SK-N-SH (cell line): ENCODE results near the gene NME3. TPM values are rescaled to one million over a fixed set of nuclear protein-coding genes. Genes with fewer than 3 reads are reported as not detected.

Source experiments
- CTCF ChIA-PET: fragments of 300-600, 350-600 bp; formaldehyde crosslinking; extraction: SDS; loops from one replicate; lab custom pipeline; 2021; lab: Yijun Ruan, JAX
- POLR2A ChIA-PET: fragments of 350-600 bp; sonication (Branson Sonifier 250); formaldehyde crosslinking; extraction: SDS; loops from one replicate; lab custom pipeline; 2020; ENCODE audit warnings: antibody characterized with exemption, inconsistent platforms; lab: Yijun Ruan, JAX
- DNase-seq: peaks from one replicate; pipeline ENCODE4 v3.0.0; 2012
- H2AFZ ChIP-seq: fragments of 200-600 bp; sonication (generic); 2 replicates; pipeline ENCODE4 v1.8.1; 2016; ENCODE audit warnings: antibody characterized with exemption, mild to moderate bottlenecking, low read depth
- H3F3A ChIP-seq: fragments of 200-600 bp; sonication (generic); replicated peaks from 2 replicates; pipeline ENCODE3; 2016; ENCODE audit warnings: antibody characterized with exemption, mild to moderate bottlenecking; ENCODE audit not compliant: insufficient read depth
- H3K27ac ChIP-seq, 2 experiments: fragments of 200-500 bp in 1 of 2; fragments of 200-600 bp in 1 of 2; sonication (Bioruptor generic) in 1 of 2; sonication (generic), shearing (Covaris generic) in 1 of 2; 2 replicates each; pipeline versions ENCODE4 v1.5.1 to v1.6.1; 2014 to 2016; ENCODE audit warnings: low read depth in 2 of 2, inconsistent platforms in 1 of 2, low read length in 1 of 2, mild to moderate bottlenecking in 1 of 2, mixed read lengths in 1 of 2
- H3K27me3 ChIP-seq: fragments of 200-600 bp; sonication (generic), shearing (Covaris generic); 2 replicates; pipeline ENCODE4 v1.6.1; 2016; ENCODE audit warnings: mixed run types; ENCODE audit not compliant: insufficient read depth
- H3K36me3 ChIP-seq, 2 experiments: fragments of 200-500 bp in 1 of 2; fragments of 200-600 bp in 1 of 2; sonication (Bioruptor generic) in 1 of 2; sonication (generic) in 1 of 2; replicated peaks in 1 of 2; 2 replicates each; pipeline versions ENCODE3 to v1.5.1; 2014 to 2016; ENCODE audit warnings: low read length in 1 of 2, mild to moderate bottlenecking in 1 of 2; ENCODE audit not compliant: insufficient read depth in 2 of 2, control insufficient read depth in 1 of 2
- H3K4me1 ChIP-seq, 2 experiments: fragments of 200-500 bp in 1 of 2; fragments of 200-600 bp in 1 of 2; sonication (Bioruptor generic) in 1 of 2; sonication (generic), shearing (Covaris generic) in 1 of 2; 2 replicates each; pipeline versions ENCODE4 v1.5.1 to v1.6.1; 2014 to 2016; ENCODE audit warnings: low read depth in 1 of 2, low read length in 1 of 2, mixed run types in 1 of 2; ENCODE audit not compliant: insufficient read depth in 2 of 2, control insufficient read depth in 1 of 2
- H3K4me2 ChIP-seq: fragments of 200-600 bp; sonication (generic), shearing (Covaris generic); 2 replicates; pipeline ENCODE4 v1.6.1; 2017; ENCODE audit warnings: mixed run types
- H3K4me3 ChIP-seq, 2 experiments: fragments of 200-500 bp in 1 of 2; fragments of 200-600 bp in 1 of 2; sonication (Bioruptor generic) in 1 of 2; sonication (generic), shearing (Covaris generic) in 1 of 2; 2 replicates each; pipeline versions ENCODE4 v1.5.1 to v1.8.1; 2014 to 2016; ENCODE audit warnings: low read depth in 2 of 2, inconsistent platforms in 1 of 2, low read length in 1 of 2, mild to moderate bottlenecking in 1 of 2, mixed read lengths in 1 of 2, moderate library complexity in 1 of 2
- H3K79me2 ChIP-seq: fragments of 200-600 bp; sonication (generic); 2 replicates; pipeline ENCODE4 v1.8.1; 2017; ENCODE audit warnings: mild to moderate bottlenecking; ENCODE audit not compliant: insufficient read depth
- H3K9ac ChIP-seq: fragments of 200-600 bp; sonication (generic); 2 replicates; pipeline ENCODE4 v1.6.1; 2017; ENCODE audit warnings: mixed run types
- H3K9me2 ChIP-seq: fragments of 200-600 bp; sonication (generic); 2 replicates; pipeline ENCODE4 v1.6.1; 2017; ENCODE audit warnings: mixed run types
- H3K9me3 ChIP-seq: fragments of 200-600 bp; sonication (generic); 2 replicates; pipeline ENCODE4 v1.6.1; 2017; ENCODE audit warnings: mixed run types, mild to moderate bottlenecking, moderate library complexity
- H4K20me1 ChIP-seq: fragments of 200-600 bp; sonication (generic); 2 replicates; pipeline ENCODE4 v1.6.1; 2017; ENCODE audit warnings: mild to moderate bottlenecking, mixed run types; ENCODE audit not compliant: insufficient read depth
- CTCF ChIP-seq: fragments of 200-600 bp; sonication (generic); IDR thresholded peaks from 2 replicates; pipeline ENCODE4 v1.6.1; 2017; ENCODE audit warnings: antibody characterized with exemption, mild to moderate bottlenecking, moderate library complexity
- NRF1 ChIP-seq: IDR thresholded peaks from 2 replicates; pipeline ENCODE4 v1.6.1; 2012; ENCODE audit warnings: low read depth, mild to moderate bottlenecking, low read length
- RFX5 ChIP-seq: IDR thresholded peaks from 2 replicates; pipeline ENCODE4 v1.6.1; 2012; ENCODE audit warnings: mild to moderate bottlenecking, improper control_type of control experiment, low read length
- WGBS: methylation state at CpG from one replicate; pipeline ENCODE4 v1.1.6; 2017; ENCODE audit warnings: low lambda C conversion rate; 5-methylcytosine and 5-hydroxymethylcytosine counted together
- polyA plus RNA-seq, 3 experiments: library from polyadenylated mRNA; depleted of rRNA; stranded (reverse); fragments of >200 nt; gene quantifications; 2 replicates each; pipeline ENCODE4 v1.2.3, GENCODE V29; 2012
- TF ChIP-seq, protein P1 (sequence below): IDR thresholded peaks from 2 replicates; pipeline ENCODE4 v1.4.0; 2012; ENCODE audit warnings: low read depth, borderline replicate concordance

NME3 gene
- polyA plus RNA-seq, 1 of the 3 experiments (the other 2 are of a cell fraction): 77.2 TPM

DNA sequence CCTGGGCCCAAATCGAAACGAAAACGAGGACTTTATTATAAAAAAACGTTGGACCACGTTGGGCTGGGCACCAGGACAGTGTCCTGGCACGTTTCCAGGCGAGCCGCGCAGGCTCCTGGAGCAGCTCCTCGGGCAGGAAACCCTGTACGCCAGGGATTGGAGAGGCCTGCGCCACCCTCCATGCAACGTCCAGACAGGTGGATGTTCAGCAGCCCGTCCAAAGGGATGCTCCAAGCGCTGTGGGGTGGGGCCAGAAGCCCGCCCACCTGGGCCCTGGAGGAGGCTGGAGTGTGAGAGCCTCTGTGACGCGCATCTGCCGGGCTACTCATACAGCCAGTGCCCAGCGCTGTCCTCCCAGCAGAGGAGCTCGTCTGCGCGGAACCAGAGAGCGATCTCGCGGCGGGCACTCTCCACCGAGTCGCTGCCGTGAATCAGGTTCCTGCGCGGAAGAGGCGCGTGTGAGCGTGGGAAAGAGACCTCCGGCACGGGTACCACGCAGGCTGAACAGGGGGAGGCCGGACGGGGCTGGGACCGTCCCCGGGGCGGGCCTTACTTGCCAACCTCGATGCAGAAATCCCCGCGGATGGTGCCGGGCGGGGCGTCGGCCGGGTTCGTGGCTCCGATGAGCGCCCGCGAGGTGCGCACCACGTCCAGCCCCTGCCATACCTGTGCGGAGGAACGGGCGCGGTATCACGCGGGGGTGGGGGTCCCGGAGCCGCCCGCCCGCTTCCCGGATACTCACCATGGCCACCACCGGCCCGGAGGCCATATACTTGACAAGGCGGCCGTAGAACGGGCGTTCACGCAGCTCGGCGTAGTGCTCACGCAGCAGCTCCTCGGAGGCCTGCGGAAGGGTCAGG lies 785 bp downstream of the NME3 start (continued):
- TF ChIP-seq, protein P1, sequence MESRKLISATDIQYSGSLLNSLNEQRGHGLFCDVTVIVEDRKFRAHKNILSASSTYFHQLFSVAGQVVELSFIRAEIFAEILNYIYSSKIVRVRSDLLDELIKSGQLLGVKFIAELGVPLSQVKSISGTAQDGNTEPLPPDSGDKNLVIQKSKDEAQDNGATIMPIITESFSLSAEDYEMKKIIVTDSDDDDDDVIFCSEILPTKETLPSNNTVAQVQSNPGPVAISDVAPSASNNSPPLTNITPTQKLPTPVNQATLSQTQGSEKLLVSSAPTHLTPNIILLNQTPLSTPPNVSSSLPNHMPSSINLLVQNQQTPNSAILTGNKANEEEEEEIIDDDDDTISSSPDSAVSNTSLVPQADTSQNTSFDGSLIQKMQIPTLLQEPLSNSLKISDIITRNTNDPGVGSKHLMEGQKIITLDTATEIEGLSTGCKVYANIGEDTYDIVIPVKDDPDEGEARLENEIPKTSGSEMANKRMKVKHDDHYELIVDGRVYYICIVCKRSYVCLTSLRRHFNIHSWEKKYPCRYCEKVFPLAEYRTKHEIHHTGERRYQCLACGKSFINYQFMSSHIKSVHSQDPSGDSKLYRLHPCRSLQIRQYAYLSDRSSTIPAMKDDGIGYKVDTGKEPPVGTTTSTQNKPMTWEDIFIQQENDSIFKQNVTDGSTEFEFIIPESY: no peak
- no peak for TF ChIP-seq NRF1
- no peak for TF ChIP-seq CTCF

GRCh38 chr16:1769402-1770300 lies 1.7 kb downstream of the NME3 start:
- Histone ChIP-seq H3K36me3 (peaks cover 6 to 49% of the 10 kb centered on the region in 2 experiments), H3K27ac (peak overlapping the region in 1 of 2 experiments; percentile 92; a peak in 2 of 4 replicates), H3K79me2 (peaks cover 21% of the 10 kb centered on the region), H3K9me2 (no peaks in the 10 kb centered on the region), H3K9ac (no peak overlapping the region)
- POLR2A ChIA-PET: interaction anchor here (0.6 to 3.8 kb wide), 4 partner anchors 12 to 958 kb away, joined by 3 to 24 read pairs (median 4); partner anchors contain the start of genes NUBP2, SPSB3 and TRAF7
- no peak for DNase-seq
- TF ChIP-seq RFX5: no peak
- TF ChIP-seq, protein P1: 0 out of 2 replicates have a peak, but pooled peaks have one; percentile 38
- TF ChIP-seq, all 33 proteins: peak for 1
- H3K4me3 ChIP-seq: peak overlapping the region in 1 of 2 experiments; percentile 91; a peak in 1 of 4 replicates
- H3K4me1 ChIP-seq: peaks cover 0 to 29% of the 10 kb centered on the region in 2 experiments; a peak in 2 of 4 replicates
- WGBS: 91% methylated on average over 10 of the region's 27 CpGs
- CTCF ChIA-PET: interaction anchor here (3.5 kb wide), 1 partner anchor 64 kb away, joined by 13 read pairs; the partner anchor contains the start of gene MAPK8IP3
- no peak overlapping the region for H2AFZ ChIP-seq
- H3K27me3 ChIP-seq: no peaks in the 10 kb centered on the region
- peak overlapping the region; percentile 95 for H3K4me2 ChIP-seq
- peaks cover 11% of the 10 kb centered on the region for H3F3A ChIP-seq
- 0 out of 2 replicates have a peak, but pooled peaks cover 11% of the 10 kb centered on the region for H4K20me1 ChIP-seq
- no peaks in the 10 kb centered on the region for H3K9me3 ChIP-seq
